Stimulated activated naive B cell treated with anti-CD40 and anti-IgM and Interleukin-4, amounts not matched to agents 10 μg/mL and 1 μg/mL and 100 μg/mL, for 72 hours (primary cell): Measurements from ENCODE around the gene RAI1.

Experiments used
- ATAC-seq, 2 donors: fragments of 150-1000 bp; cut with Tn5 transposase; replicated peaks; 2 replicates each; pipeline ENCODE4 v1.10.0; 2021; ENCODE audit warnings: moderate library complexity in 1 of 2
- DNase-seq: peaks from one replicate; pipeline ENCODE4 v3.0.0; 2021
- H3K27ac Mint-ChIP-seq: one replicate; pipeline ENCODE4 v1.8.0; 2022; ENCODE audit warnings: mild to moderate bottlenecking, mixed read lengths
- H3K27me3 Mint-ChIP-seq, 2 donors: one replicate each; pipeline ENCODE4 v1.8.0; 2022; ENCODE audit warnings: mixed read lengths in 2 of 2
- H3K36me3 Mint-ChIP-seq, 2 donors: one replicate each; pipeline ENCODE4 v1.8.0; 2022; ENCODE audit warnings: mixed read lengths in 2 of 2, mild to moderate bottlenecking in 1 of 2
- H3K4me1 Mint-ChIP-seq, 2 donors: one replicate each; pipeline ENCODE4 v1.8.0; 2022; ENCODE audit warnings: mixed read lengths in 2 of 2, mild to moderate bottlenecking in 1 of 2
- H3K4me3 Mint-ChIP-seq, 2 donors: one replicate each; pipeline ENCODE4 v1.8.0; 2022; ENCODE audit warnings: mild to moderate bottlenecking in 2 of 2, mixed read lengths in 2 of 2, moderate library complexity in 1 of 2
- H3K9me3 Mint-ChIP-seq, 2 donors: one replicate each; pipeline ENCODE4 v1.8.0; 2022; ENCODE audit warnings: mixed read lengths in 2 of 2, mild to moderate bottlenecking in 1 of 2

The RAI1 gene

GRCh38 chr17:17776889-17777288, 95.6 kb downstream of the RAI1 start:
- Mint-ChIP-seq H3K4me1 (peaks cover 22 to 34% of the 10 kb centered on the region in 2 donors), H3K9me3 (no peaks in the 10 kb centered on the region), H3K27me3 (peaks cover 4 to 9% of the 10 kb centered on the region in 2 donors), H3K36me3 (peaks cover 1 to 11% of the 10 kb centered on the region in 2 donors), H3K4me3 (no peak overlapping the region), H3K27ac (no peak overlapping the region)
- DNase-seq (no peak), ATAC-seq (no peak)

- Mint-ChIP-seq H3K36me3 (peaks cover 1 to 5% of the 10 kb centered on the region in 2 donors), H3K4me3 (no peak overlapping the region), H3K4me1 (peaks cover 14 to 28% of the 10 kb centered on the region in 2 donors), H3K9me3 (no peaks in the 10 kb centered on the region), H3K27ac (no peak overlapping the region), H3K27me3 (peaks cover 4 to 10% of the 10 kb centered on the region in 2 donors)
- no peak for DNase-seq
- no peak for ATAC-seq
Measured at GRCh38 chr17:17778308-17779014, 97.2 kb downstream of the RAI1 start.

- H3K9me3 Mint-ChIP-seq = no peaks in the 10 kb centered on the region
- H3K36me3 Mint-ChIP-seq = peaks cover 1 to 5% of the 10 kb centered on the region in 2 donors
- peaks cover 17 to 31% of the 10 kb centered on the region in 2 donors for H3K4me1 Mint-ChIP-seq
- H3K27ac Mint-ChIP-seq = peak overlapping the region; percentile 65
- no peak for ATAC-seq
- no peak for DNase-seq
- no peak overlapping the region for H3K4me3 Mint-ChIP-seq
- peaks cover 4 to 10% of the 10 kb centered on the region in 2 donors for H3K27me3 Mint-ChIP-seq
Measured at GRCh38 chr17:17779015-17779611, 97.9 kb downstream of the RAI1 start.

GRCh38 chr17:17780922-17781590, 99.8 kb downstream of the RAI1 start:
- ATAC-seq = no peak
- H3K4me3 Mint-ChIP-seq = peak overlapping the region; percentile 80 to 83
- DNase-seq = no peak
- peaks cover 1 to 5% of the 10 kb centered on the region in 2 donors for H3K36me3 Mint-ChIP-seq
- H3K4me1 Mint-ChIP-seq = peaks cover 28 to 47% of the 10 kb centered on the region in 2 donors
- peaks cover 4 to 10% of the 10 kb centered on the region in 2 donors for H3K27me3 Mint-ChIP-seq
- H3K9me3 Mint-ChIP-seq = no peaks in the 10 kb centered on the region
- peak overlapping the region; percentile 33 for H3K27ac Mint-ChIP-seq

GRCh38 chr17:17781591-17782496, 100.6 kb downstream of the RAI1 start:
- ATAC-seq = no peak
- H3K27me3 Mint-ChIP-seq = peaks cover 4 to 10% of the 10 kb centered on the region in 2 donors
- DNase-seq = no peak
- H3K9me3 Mint-ChIP-seq = no peaks in the 10 kb centered on the region
- peaks cover 27 to 50% of the 10 kb centered on the region in 2 donors for H3K4me1 Mint-ChIP-seq
- H3K36me3 Mint-ChIP-seq = peaks cover 1 to 2% of the 10 kb centered on the region in 2 donors
- peak overlapping the region; percentile 80 to 83 for H3K4me3 Mint-ChIP-seq
- H3K27ac Mint-ChIP-seq = peak overlapping the region; percentile 92

GRCh38 chr17:17782523-17783115, 101.4 kb downstream of the RAI1 start:
- DNase-seq = no peak
- Mint-ChIP-seq H3K27me3 (peaks cover 4 to 10% of the 10 kb centered on the region in 2 donors), H3K36me3 (no peaks in the 10 kb centered on the region), H3K4me3 (peak overlapping the region; percentile 71 to 79), H3K27ac (peak overlapping the region; percentile 49), H3K9me3 (no peaks in the 10 kb centered on the region), H3K4me1 (peaks cover 25 to 48% of the 10 kb centered on the region in 2 donors)
- ATAC-seq = peak; percentile 19 to 21

GRCh38 chr17:17783116-17783824, 102.0 kb downstream of the RAI1 start:
- peaks cover 4 to 10% of the 10 kb centered on the region in 2 donors for H3K27me3 Mint-ChIP-seq
- H3K27ac Mint-ChIP-seq = peak overlapping the region; percentile 47
- H3K9me3 Mint-ChIP-seq = no peaks in the 10 kb centered on the region
- peak overlapping the region; percentile 79 to 81 for H3K4me3 Mint-ChIP-seq
- ATAC-seq (peak; percentile 67 to 74), DNase-seq (peak; percentile 46)
- peaks cover 25 to 48% of the 10 kb centered on the region in 2 donors for H3K4me1 Mint-ChIP-seq
- H3K36me3 Mint-ChIP-seq = no peaks in the 10 kb centered on the region

- ATAC-seq (peak; percentile 31 to 33), DNase-seq (peak; percentile 44)
- peaks cover 4 to 10% of the 10 kb centered on the region in 2 donors for H3K27me3 Mint-ChIP-seq
- H3K9me3 Mint-ChIP-seq = no peaks in the 10 kb centered on the region
- no peaks in the 10 kb centered on the region for H3K36me3 Mint-ChIP-seq
- H3K4me1 Mint-ChIP-seq = peaks cover 25 to 48% of the 10 kb centered on the region in 2 donors
- H3K27ac Mint-ChIP-seq = peak overlapping the region; percentile 83
- peak overlapping the region; percentile 74 to 81 for H3K4me3 Mint-ChIP-seq
Measured at GRCh38 chr17:17783825-17784656, 102.8 kb downstream of the RAI1 start.

- DNase-seq (no peak), ATAC-seq (peak; percentile 36 to 37)
- H3K27ac Mint-ChIP-seq = peak overlapping the region; percentile 10
- H3K36me3 Mint-ChIP-seq = peaks cover 0 to 2% of the 10 kb centered on the region in 2 donors
- H3K9me3 Mint-ChIP-seq = no peaks in the 10 kb centered on the region
- peaks cover 28 to 55% of the 10 kb centered on the region in 2 donors for H3K4me1 Mint-ChIP-seq
- H3K4me3 Mint-ChIP-seq = peak overlapping the region; percentile 74 to 81
- peaks cover 4 to 10% of the 10 kb centered on the region in 2 donors for H3K27me3 Mint-ChIP-seq
Measured at GRCh38 chr17:17784657-17785267, 103.5 kb downstream of the RAI1 start.

GRCh38 chr17:17785407-17785806, 104.1 kb downstream of the RAI1 start:
- peak overlapping the region; percentile 43 for H3K27ac Mint-ChIP-seq
- H3K4me3 Mint-ChIP-seq = no peak overlapping the region
- H3K27me3 Mint-ChIP-seq = peaks cover 4 to 10% of the 10 kb centered on the region in 2 donors

GRCh38 chr17:17786998-17787397, 105.7 kb downstream of the RAI1 start:
- no peak for ATAC-seq
- no peak overlapping the region for H3K27ac Mint-ChIP-seq
- H3K4me3 Mint-ChIP-seq = no peak overlapping the region
- no peaks in the 10 kb centered on the region for H3K27me3 Mint-ChIP-seq
- no peaks in the 10 kb centered on the region for H3K9me3 Mint-ChIP-seq
- DNase-seq = no peak
- peaks cover 26 to 45% of the 10 kb centered on the region in 2 donors for H3K4me1 Mint-ChIP-seq
- H3K36me3 Mint-ChIP-seq = peaks cover 0 to 6% of the 10 kb centered on the region in 2 donors

More at GRCh38 chr17:17785407-17785806, 104.1 kb downstream of the RAI1 start:
- ATAC-seq (no peak), DNase-seq (no peak)
- Mint-ChIP-seq H3K9me3 (no peaks in the 10 kb centered on the region), H3K4me1 (peaks cover 28 to 54% of the 10 kb centered on the region in 2 donors), H3K36me3 (peaks cover 0 to 2% of the 10 kb centered on the region in 2 donors)

- ATAC-seq = no peak
- H3K36me3 Mint-ChIP-seq = peaks cover 4 to 6% of the 10 kb centered on the region in 2 donors
- no peaks in the 10 kb centered on the region for H3K9me3 Mint-ChIP-seq
- H3K27me3 Mint-ChIP-seq = no peaks in the 10 kb centered on the region
- H3K4me3 Mint-ChIP-seq = no peak overlapping the region
- H3K4me1 Mint-ChIP-seq = peaks cover 31 to 48% of the 10 kb centered on the region in 2 donors
- H3K27ac Mint-ChIP-seq = no peak overlapping the region
- DNase-seq = no peak
Measured at GRCh38 chr17:17787568-17787967, 106.3 kb downstream of the RAI1 start.
